Activated B cell treated with CpG ODN at 0.5 μM for 24 hours (primary cell): ENCODE data around the gene PDIA5. TPM values are rescaled to one million over a fixed set of nuclear protein-coding genes. Genes with fewer than 3 reads are reported as not detected.

Experiments used
- ATAC-seq: fragments of 200-7000 bp; cut with Tn5 transposase; one replicate; pipeline ENCODE4 v1.10.0; 2021; ENCODE audit warnings: low read depth, mild to moderate bottlenecking, moderate library complexity
- CTCF ChIA-PET: fragments of 350-600 bp; sonication (Branson Sonifier 250); formaldehyde crosslinking; loops from one replicate; lab custom pipeline; 2021; ENCODE audit warnings: antibody characterized with exemption; lab: Charles Lee
- POLR2A ChIA-PET: fragments of 350-600 bp; sonication (Branson Sonifier 250); formaldehyde crosslinking; loops from one replicate; lab custom pipeline; 2021; ENCODE audit warnings: antibody characterized with exemption; lab: Charles Lee
- DNase-seq: peaks from one replicate; pipeline ENCODE4 v3.0.0; 2022
- H3K27ac Mint-ChIP-seq: one replicate; pipeline ENCODE4 v1.8.0; 2020; ENCODE audit warnings: mixed read lengths
- H3K27me3 Mint-ChIP-seq: one replicate; pipeline ENCODE4 v1.8.0; 2021; ENCODE audit warnings: mixed read lengths
- H3K36me3 Mint-ChIP-seq: one replicate; pipeline ENCODE4 v1.8.0; 2021; ENCODE audit warnings: low read depth, mixed read lengths
- H3K4me1 Mint-ChIP-seq: one replicate; pipeline ENCODE4 v1.8.0; 2021; ENCODE audit warnings: mixed read lengths
- H3K4me3 Mint-ChIP-seq: one replicate; pipeline ENCODE4 v1.8.0; 2020; ENCODE audit warnings: mild to moderate bottlenecking, mixed read lengths
- H3K9me3 Mint-ChIP-seq: one replicate; pipeline ENCODE4 v1.8.0; 2020; ENCODE audit warnings: mixed read lengths
- CTCF ChIP-seq: fragments of 200-600 bp; IDR thresholded peaks from one replicate; pipeline ENCODE4 v1.8.0; 2022; ENCODE audit warnings: antibody characterized with exemption, mild to moderate bottlenecking
- intact Hi-C: fragments of 100-400 bp; cut with micrococcal nuclease; formaldehyde crosslinking; loops from one replicate; pipeline ENCODE4 v1.15.1; 2024
- total RNA-seq: library from RNA; stranded (reverse); gene quantifications from 2 replicates; pipeline ENCODE4 v1.2.3, GENCODE V29; 2022

PDIA5 gene
- total RNA-seq, 1 donor from 2014 or later = 8.5 TPM

GRCh38 chr3:123054931-123055330 is 11.9 kb upstream of the PDIA5 start:
- intact Hi-C loops = no loop called here
- no peak for TF ChIP-seq CTCF
- H3K4me3 Mint-ChIP-seq = no peak overlapping the region
- H3K27me3 Mint-ChIP-seq = no peaks in the 10 kb centered on the region
- CTCF ChIA-PET = no interaction called here
- H3K4me1 Mint-ChIP-seq = no peaks in the 10 kb centered on the region
- no peak overlapping the region for H3K27ac Mint-ChIP-seq
- no peaks in the 10 kb centered on the region for H3K9me3 Mint-ChIP-seq
- no peaks in the 10 kb centered on the region for H3K36me3 Mint-ChIP-seq
- no peak for DNase-seq
- ATAC-seq = no peak
- POLR2A ChIA-PET = no interaction called here

DNA sequence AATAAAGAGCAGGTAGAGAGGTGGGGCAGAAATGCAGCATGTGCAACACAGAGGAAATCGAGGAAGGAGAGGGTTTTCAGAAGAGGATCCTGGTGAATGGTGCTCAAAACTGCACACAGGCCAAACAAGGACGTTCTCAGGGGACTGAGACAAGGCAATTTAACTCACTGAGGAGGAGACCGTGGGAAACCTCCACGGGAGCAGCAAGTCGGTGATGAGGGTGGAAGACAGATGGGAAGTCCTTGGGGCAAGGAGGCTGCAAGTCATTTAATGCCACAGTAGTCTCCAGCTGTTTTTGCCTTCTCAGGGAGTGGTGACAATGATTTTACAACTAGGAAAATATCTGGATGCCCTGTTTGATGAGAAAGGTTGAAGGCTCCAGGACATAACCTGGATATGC is 11.5 kb upstream of the PDIA5 start:
- no peaks in the 10 kb centered on the region for H3K36me3 Mint-ChIP-seq
- H3K4me3 Mint-ChIP-seq = no peak overlapping the region
- H3K27me3 Mint-ChIP-seq = no peaks in the 10 kb centered on the region
- TF ChIP-seq CTCF = no peak
- DNase-seq (no peak), ATAC-seq (no peak)
- no peaks in the 10 kb centered on the region for H3K4me1 Mint-ChIP-seq
- CTCF ChIA-PET = no interaction called here
- H3K27ac Mint-ChIP-seq = no peak overlapping the region
- POLR2A ChIA-PET = no interaction called here
- intact Hi-C loops = no loop called here
- no peaks in the 10 kb centered on the region for H3K9me3 Mint-ChIP-seq

- ATAC-seq = no peak
- no peak for DNase-seq
- intact Hi-C loops = no loop called here
- H3K27me3 Mint-ChIP-seq = peaks cover 6% of the 10 kb centered on the region
- ChIA-PET POLR2A (no interaction called here), CTCF (no interaction called here)
- no peak overlapping the region for H3K27ac Mint-ChIP-seq
- no peaks in the 10 kb centered on the region for H3K9me3 Mint-ChIP-seq
- no peaks in the 10 kb centered on the region for H3K36me3 Mint-ChIP-seq
- no peaks in the 10 kb centered on the region for H3K4me1 Mint-ChIP-seq
- TF ChIP-seq CTCF = no peak
- H3K4me3 Mint-ChIP-seq = no peak overlapping the region
Observed at GRCh38 chr3:123058505-123058904, 8.3 kb upstream of the PDIA5 start.

DNA sequence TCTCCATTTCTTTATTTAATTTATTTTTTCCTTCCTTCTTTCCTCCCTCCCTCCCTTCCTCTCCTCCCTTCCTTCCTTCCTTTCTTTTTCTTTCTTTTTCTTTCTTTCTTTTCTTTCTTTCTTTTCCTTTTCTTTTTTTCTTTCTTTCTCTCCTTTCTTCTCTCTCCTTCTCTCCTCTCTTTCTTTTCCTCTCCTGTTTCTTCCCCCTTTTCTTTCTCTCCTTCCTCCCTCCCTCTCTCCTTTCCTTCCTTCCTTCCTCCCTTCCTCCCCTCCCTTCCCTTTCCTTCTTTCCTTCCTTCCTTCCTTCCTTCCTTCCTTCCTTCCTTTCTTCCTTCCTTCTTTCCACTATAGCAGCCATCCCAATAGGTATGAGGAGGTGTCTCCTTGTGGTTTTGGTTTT is 6.8 kb upstream of the PDIA5 start:
- no peak overlapping the region for H3K27ac Mint-ChIP-seq
- no peak overlapping the region for H3K4me3 Mint-ChIP-seq
- intact Hi-C loops = no loop called here
- no peak for ATAC-seq
- H3K9me3 Mint-ChIP-seq = no peaks in the 10 kb centered on the region
- CTCF ChIA-PET = no interaction called here
- no peaks in the 10 kb centered on the region for H3K4me1 Mint-ChIP-seq
- peaks cover 6% of the 10 kb centered on the region for H3K27me3 Mint-ChIP-seq
- H3K36me3 Mint-ChIP-seq = no peaks in the 10 kb centered on the region
- no peak for DNase-seq
- POLR2A ChIA-PET = no interaction called here
- no peak for TF ChIP-seq CTCF

DNA sequence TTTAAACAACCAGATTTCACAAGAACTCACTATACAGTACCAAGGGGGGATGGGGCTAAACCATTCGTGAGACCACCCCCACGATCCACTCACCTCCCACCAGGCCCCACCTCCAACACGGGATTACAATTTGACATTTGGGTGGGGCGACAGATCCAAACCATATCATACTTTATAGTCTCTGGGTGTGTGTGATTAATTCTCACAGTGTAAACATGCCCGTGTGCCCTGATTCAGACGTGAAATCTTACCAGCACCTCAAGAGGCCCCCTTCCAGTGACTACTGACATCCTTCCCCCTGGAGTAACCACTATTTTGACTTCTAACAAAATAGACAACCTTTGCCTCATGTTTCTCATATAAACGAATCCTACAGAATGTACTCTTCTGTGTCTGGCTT is 5.0 kb upstream of the PDIA5 start:
- ATAC-seq (no peak), DNase-seq (no peak)
- Mint-ChIP-seq H3K4me3 (no peak overlapping the region), H3K27me3 (peaks cover 6% of the 10 kb centered on the region), H3K4me1 (peaks cover 4% of the 10 kb centered on the region), H3K36me3 (no peaks in the 10 kb centered on the region), H3K9me3 (no peaks in the 10 kb centered on the region), H3K27ac (no peak overlapping the region)
- POLR2A ChIA-PET = no interaction called here
- TF ChIP-seq CTCF = no peak
- CTCF ChIA-PET = no interaction called here
- intact Hi-C loops = no loop called here
